ENCODE results near the gene TMEM187.

DNA sequence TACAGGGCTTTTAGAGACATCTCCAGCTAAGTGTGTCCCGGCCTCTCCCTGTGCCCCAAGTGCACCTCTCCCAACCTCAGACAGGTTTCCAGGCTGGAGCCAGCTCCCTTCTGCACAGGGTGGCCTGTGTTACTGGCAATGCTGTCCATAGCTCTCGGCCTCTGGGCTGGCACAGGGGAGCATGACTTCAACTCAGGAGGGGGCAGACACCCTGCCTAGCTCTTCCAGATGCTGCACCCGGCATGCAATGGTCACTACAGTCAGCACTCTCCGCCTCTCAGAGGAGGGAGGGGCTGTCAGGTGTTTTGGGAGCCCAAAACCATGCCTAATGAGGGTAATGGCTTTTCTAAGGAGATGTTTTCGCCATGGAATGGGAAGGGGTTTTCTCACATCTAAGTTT, 49.6 kb downstream of the TMEM187 start:
- TF ChIP-seq, protein P1, sequence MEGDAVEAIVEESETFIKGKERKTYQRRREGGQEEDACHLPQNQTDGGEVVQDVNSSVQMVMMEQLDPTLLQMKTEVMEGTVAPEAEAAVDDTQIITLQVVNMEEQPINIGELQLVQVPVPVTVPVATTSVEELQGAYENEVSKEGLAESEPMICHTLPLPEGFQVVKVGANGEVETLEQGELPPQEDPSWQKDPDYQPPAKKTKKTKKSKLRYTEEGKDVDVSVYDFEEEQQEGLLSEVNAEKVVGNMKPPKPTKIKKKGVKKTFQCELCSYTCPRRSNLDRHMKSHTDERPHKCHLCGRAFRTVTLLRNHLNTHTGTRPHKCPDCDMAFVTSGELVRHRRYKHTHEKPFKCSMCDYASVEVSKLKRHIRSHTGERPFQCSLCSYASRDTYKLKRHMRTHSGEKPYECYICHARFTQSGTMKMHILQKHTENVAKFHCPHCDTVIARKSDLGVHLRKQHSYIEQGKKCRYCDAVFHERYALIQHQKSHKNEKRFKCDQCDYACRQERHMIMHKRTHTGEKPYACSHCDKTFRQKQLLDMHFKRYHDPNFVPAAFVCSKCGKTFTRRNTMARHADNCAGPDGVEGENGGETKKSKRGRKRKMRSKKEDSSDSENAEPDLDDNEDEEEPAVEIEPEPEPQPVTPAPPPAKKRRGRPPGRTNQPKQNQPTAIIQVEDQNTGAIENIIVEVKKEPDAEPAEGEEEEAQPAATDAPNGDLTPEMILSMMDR (IDR thresholded peaks at IDR 0.05), result no peak
- no peak for TF ChIP-seq EZH2 (IDR thresholded peaks at IDR 0.05)

Measured in neural progenitor cell (in vitro differentiated cells).